Brain pericyte (primary cell): ENCODE data around the gene AKIRIN2.
"Not testable (repeated sequence)": the region's sequence is repeated elsewhere in the genome, so short reads cannot be mapped to it uniquely, and the experiment has no call there.

ENCODE experiments used
- DNase-seq: peaks from one replicate; pipeline ENCODE4 v3.0.0-alpha.2; 2012; ENCODE audit warnings: low read depth, low spot score

Gene AKIRIN2

DNA sequence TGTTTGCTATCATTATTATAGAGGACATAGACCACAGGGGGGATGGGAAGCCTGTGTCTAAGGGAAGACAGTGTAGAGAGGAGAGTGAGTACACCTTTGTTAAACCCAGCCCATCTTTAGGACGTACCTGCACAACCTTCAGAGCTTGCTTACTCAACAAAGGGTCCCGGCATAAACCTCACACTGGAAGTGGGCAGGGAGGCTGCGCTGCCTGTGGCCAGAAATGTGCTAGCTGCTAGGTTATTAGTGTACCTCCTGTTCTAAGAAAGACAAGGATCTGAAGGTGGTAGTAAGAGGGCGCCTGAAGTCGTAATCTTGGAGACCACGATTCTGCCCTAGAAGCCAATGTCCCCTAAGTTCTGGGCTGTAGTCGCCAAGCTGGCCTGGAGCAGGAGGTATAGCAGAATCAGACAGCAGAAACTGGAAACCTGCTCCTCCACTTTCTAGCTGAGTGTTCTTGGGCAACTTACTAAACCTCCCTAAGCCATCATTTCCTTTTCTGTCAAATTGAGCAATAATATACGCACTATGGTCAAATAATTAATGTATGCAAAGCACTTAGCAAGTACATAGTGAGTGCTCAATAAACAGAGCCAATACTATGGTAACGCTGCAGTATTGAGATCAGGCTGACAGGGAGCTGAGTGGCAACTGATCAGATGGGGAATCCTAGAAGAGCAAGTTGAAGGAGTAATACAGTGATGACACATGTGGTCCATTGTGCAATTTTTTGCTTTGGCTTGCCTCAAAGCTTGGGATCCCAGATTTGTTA lies 16.8 kb upstream of the AKIRIN2 start:
- DNase-seq: no peak

DNA sequence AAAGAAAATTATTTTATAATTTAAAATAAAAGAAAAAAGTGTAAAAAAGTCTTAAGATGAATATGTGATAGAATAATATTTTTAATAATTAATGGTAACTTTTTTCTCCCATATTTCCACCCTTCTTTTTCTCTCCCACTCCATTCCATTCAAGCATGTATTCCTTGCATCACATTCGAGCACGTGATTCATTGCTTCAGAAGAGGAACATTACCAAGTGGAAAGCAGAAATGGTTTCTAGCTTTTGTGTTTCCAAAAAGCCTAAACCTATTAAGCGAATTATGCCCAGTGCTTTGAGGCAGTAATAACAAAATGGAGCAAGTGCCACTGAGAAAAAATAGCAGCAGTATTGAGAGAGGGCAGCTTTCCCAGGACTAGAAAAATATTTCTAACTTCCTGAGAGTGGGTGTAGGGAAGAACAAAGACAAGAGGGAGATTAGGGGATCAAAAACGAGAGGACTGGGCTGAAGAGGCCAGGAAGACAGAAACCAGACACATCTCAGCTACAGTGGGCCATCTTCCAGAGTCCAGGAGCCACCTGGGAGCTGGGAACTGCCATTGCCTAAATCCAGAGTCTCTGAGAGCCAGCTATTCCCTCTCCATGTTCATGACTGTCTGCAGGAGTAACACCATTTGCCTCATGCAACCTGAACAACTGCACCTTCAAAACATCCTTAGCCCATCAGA lies 15.0 kb upstream of the AKIRIN2 start:
- no peak for DNase-seq

GRCh38 chr6:87714093-87714842 lies 12.2 kb upstream of the AKIRIN2 start:
- peak; percentile 64 for DNase-seq

GRCh38 chr6:87712713-87713112 lies 10.7 kb upstream of the AKIRIN2 start:
- not testable (repeated sequence) for DNase-seq

- no peak for DNase-seq
Measured at GRCh38 chr6:87710090-87710489, 8.1 kb upstream of the AKIRIN2 start.

DNA sequence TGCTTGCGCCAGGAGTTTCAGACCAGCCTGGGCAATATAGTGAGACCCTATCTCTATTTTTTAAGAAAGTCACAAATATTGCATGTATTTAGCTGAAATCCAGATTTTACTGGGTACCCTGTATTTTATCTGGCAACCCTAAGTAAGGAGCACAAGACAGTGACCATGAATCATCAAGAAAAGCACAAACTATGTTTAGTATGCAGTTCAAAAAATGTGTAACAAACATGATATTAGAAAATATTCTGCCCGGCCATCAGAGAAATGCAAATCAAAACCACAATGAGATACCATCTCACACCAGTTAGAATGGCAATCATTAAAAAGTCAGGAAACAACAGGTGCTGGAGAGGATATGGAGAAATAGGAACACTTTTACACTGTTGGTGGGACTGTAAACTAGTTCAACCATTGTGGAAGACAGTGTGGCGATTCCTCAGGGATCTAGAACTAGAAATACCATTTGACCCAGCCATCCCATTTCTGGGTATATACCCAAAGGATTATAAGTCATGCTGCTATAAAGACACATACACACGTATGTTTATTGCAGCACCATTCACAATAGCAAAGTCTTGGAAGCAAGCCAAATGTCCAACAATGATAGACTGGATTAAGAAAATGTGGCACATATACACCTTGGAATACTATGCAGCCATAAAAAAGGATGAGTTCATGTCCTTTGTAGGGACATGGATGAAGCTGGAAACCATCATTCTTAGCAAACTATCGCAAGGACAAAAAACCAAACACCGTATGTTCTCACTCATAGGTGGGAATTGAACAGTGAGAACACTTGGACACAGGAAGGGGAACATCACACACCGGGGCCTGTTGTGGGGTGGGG lies 6.8 kb upstream of the AKIRIN2 start:
- not testable (repeated sequence) for DNase-seq

GRCh38 chr6:87706187-87706966 lies 4.3 kb upstream of the AKIRIN2 start:
- DNase-seq: no peak

- DNase-seq: no peak
Measured at GRCh38 chr6:87705070-87705691, 3.1 kb upstream of the AKIRIN2 start.

- not testable (repeated sequence) for DNase-seq
Measured at GRCh38 chr6:87703039-87703438, 1.0 kb upstream of the AKIRIN2 start.

DNA sequence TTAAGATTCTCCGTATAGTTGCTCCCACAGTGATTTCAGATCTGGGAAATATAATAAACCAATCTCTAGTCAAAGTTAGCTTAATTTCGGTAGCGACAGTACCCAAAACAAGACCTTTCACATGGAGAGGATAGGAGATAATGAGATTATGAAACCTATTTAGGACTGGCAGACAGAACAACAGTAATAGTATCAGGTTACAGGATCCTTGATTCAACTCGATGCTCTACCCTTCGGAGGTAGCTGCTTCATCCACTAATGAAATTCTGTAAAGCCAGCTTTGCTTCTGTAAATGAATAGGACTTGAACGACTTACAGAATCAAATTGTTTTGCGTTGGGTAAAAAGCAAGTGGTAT lies 534 bp upstream of the AKIRIN2 start:
- no peak for DNase-seq

DNA sequence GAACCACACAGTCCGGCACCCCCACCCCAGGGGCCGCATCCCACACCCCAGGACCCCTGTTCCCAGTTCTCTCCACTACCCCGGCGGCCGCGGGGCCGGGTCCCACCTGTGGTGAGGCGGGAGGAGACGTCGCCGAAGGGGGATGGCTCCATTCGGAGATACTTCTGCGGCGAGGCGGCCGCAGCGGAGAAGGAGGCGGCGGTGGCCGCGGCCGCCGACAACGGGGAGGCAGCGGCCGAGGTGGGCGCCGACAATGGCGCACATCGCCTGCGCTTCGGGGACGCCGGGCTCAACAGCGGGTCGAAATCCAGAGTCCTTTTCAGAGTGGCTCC lies 723 bp downstream of the AKIRIN2 start:
- no peak for DNase-seq

- no peak for DNase-seq
Measured at GRCh38 chr6:87700397-87701343, 1.4 kb downstream of the AKIRIN2 start.

- DNase-seq: no peak
Measured at GRCh38 chr6:87699576-87699975, 2.5 kb downstream of the AKIRIN2 start.

GRCh38 chr6:87698547-87699006 lies 3.5 kb downstream of the AKIRIN2 start:
- no peak for DNase-seq

GRCh38 chr6:87697581-87698546 lies 4.2 kb downstream of the AKIRIN2 start:
- peak; percentile 86 for DNase-seq

GRCh38 chr6:87696817-87697216 lies 5.2 kb downstream of the AKIRIN2 start:
- not testable (repeated sequence) for DNase-seq

- no peak for DNase-seq
Measured at GRCh38 chr6:87692086-87692485, 9.9 kb downstream of the AKIRIN2 start.

DNA sequence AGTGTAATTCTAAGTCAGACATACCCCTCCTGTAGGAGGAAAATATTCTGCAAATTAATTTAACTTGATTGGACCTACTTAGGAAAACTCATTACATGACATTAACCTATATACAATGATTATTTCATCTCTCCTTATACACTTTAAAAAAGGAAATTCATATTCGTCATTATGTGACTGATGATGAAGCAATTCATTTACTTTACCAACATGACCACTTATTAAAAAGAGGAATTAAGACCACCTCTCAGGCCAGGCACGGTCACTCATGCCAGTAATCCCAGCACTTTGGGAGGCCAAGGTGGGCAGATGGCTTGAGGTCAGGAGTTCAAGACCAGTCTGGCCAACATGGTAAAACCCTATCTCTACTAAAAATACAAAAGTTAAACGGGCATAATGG lies 11.6 kb downstream of the AKIRIN2 start:
- no peak for DNase-seq
